ENCODE results near the gene IFNL4. TPM values are rescaled to one million over a fixed set of nuclear protein-coding genes. Genes with fewer than 3 reads are reported as not detected.
"Not testable (repeated sequence)": the region's sequence is repeated elsewhere in the genome, so short reads cannot be mapped to it uniquely, and the experiment has no call there.

IFNL4 gene
- total and polyA plus RNA-seq, 2 donors (not counting 3 experiments of a cell fraction or from before 2014, with no cell fraction given): not detected

DNA sequence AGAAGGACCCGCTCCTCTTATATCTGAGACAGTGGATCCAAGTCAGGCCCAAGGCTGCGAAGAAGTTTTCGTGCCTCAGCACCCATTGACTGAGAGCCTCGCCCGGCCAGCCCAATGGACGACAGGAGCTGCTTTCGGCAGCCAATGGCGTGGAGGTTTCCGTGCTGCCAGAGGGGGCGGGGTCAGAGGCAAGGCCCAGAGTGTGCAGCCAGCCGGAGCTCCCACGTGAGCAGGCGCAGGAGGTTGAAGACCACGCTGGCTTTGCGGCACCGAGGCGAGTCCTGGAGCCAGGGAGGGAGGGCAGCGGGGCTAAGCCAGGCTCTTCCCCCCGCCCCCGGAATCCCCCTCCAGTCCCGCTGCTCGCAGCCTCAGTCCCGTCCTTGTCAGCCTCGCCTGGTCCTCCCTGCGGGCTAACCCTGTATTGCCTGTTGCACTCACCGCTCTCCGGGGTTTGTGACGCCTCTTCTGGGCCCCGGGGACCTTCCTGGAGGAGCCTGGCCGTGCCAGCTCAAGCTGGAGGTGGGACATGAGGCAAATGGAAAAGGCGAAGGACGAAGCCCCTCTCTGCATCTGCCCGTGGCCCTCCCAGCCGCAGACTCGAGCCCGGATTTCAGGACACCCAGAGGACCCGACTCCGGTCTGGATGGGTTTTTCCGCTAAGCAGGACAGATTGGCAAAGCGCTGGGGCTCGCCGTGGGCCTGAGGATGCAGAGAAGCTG lies 1.5 kb downstream of the IFNL4 start:
- BruUV-seq (replicated peaks): no TSS peak
- H3K27me3 ChIP-seq (ENCODE audit: control insufficient read depth in 2 of 2, insufficient read depth in 2 of 2, low read length in 2 of 2): peaks cover 28 to 34% of the 10 kb centered on the region in 2 experiments
- no peaks in the 10 kb centered on the region for H3K4me1 ChIP-seq (ENCODE audit: control insufficient read depth, extremely low read depth, insufficient read depth, low read length)
- no peak overlapping the region for H3K4me3 ChIP-seq (replicated peaks in 1 of 3; ENCODE audit: insufficient read depth in 1 of 3, low read depth in 1 of 3, low read length in 3 of 3)
- ChIA-PET CTCF (no interaction called here), POLR2A (no interaction called here)
- no peaks in the 10 kb centered on the region for H3K9me1 ChIP-seq (replicated peaks; ENCODE audit: control insufficient read depth, extremely low read depth, insufficient read depth, low read length)
- peak; percentile 26 for FAIRE-seq
- no peaks in the 10 kb centered on the region for H3K9me3 ChIP-seq (replicated peaks; ENCODE audit: control insufficient read depth, insufficient read depth, low read length)
- intact Hi-C loops (cut with micrococcal nuclease): no loop called here
- no peaks in the 10 kb centered on the region for H3K79me2 ChIP-seq (ENCODE audit: control insufficient read depth, insufficient read depth, low read length)
- peak; percentile 13 for DNase-seq (ENCODE audit: low read depth, low spot score)
- H2AFZ ChIP-seq (ENCODE audit: low read depth, low read length): peak overlapping the region; percentile 62
- dilution Hi-C loops (cut with MboI; ENCODE audit: extremely low pct_ligation_motif_present, low sequenced_read_pairs): no loop called here
- H3K4me2 ChIP-seq (ENCODE audit: insufficient read depth, low read length): no peak overlapping the region
- H4K20me1 ChIP-seq (replicated peaks; ENCODE audit: control insufficient read depth, extremely low read depth, insufficient read depth, low read length): no peaks in the 10 kb centered on the region
- no peak overlapping the region for H3K27ac ChIP-seq (ENCODE audit: insufficient read depth, low read depth, low read length)
- no peaks in the 10 kb centered on the region for H3K36me3 ChIP-seq (ENCODE audit: control insufficient read depth in 2 of 2, extremely low read depth in 1 of 2, insufficient read depth in 2 of 2, low read length in 2 of 2)
- TF ChIP-seq EZH2 (IDR thresholded peaks at IDR 0.05; ENCODE audit: borderline replicate concordance, low read depth, low read length, severe bottlenecking) (no peak), GATA2 (IDR thresholded peaks at IDR 0.05; ENCODE audit: insufficient read depth, insufficient read length, low read depth, low read length) (no peak), FOS (IDR thresholded peaks at IDR 0.05; ENCODE audit: borderline replicate concordance, insufficient read depth, low read length) (no peak), POLR2AphosphoS5 (IDR thresholded peaks at IDR 0.05; ENCODE audit: insufficient read depth, low read depth, low read length) (no peak), MYC (IDR thresholded peaks at IDR 0.05; ENCODE audit: low read depth, low read length) (no peak), MAX (IDR thresholded peaks at IDR 0.05; ENCODE audit: insufficient read depth, insufficient read length) (no peak), CTCF (IDR thresholded peaks at IDR 0.05; ENCODE audit: extremely low read depth in 1 of 2, insufficient read depth in 1 of 2, low read depth in 1 of 2, low read length in 2 of 2) (no peak), JUN (IDR thresholded peaks at IDR 0.05; ENCODE audit: borderline replicate concordance, insufficient read depth, insufficient read length, low read depth) (no peak), POLR2A (IDR thresholded peaks at IDR 0.05; ENCODE audit: low read depth, low read length) (no peak)
- H3K9ac ChIP-seq (replicated peaks; ENCODE audit: extremely low read depth, insufficient read depth, low read length): no peak overlapping the region

GRCh38 chr19:39245166-39245565 lies 3.5 kb downstream of the IFNL4 start:
- dilution Hi-C loops (cut with MboI; ENCODE audit: extremely low pct_ligation_motif_present, low sequenced_read_pairs); CTCF ChIA-PET; FAIRE-seq; DNase-seq (ENCODE audit: low read depth, low spot score); H3K36me3 ChIP-seq (ENCODE audit: control insufficient read depth in 2 of 2, extremely low read depth in 1 of 2, insufficient read depth in 2 of 2, low read length in 2 of 2); H3K9me1 ChIP-seq (replicated peaks; ENCODE audit: control insufficient read depth, extremely low read depth, insufficient read depth, low read length); H3K4me3 ChIP-seq (replicated peaks in 1 of 3; ENCODE audit: insufficient read depth in 1 of 3, low read depth in 1 of 3, low read length in 3 of 3); POLR2A ChIA-PET; H4K20me1 ChIP-seq (replicated peaks; ENCODE audit: control insufficient read depth, extremely low read depth, insufficient read depth, low read length); H3K27ac ChIP-seq (ENCODE audit: insufficient read depth, low read depth, low read length); BruUV-seq (replicated peaks); H3K9me3 ChIP-seq (replicated peaks; ENCODE audit: control insufficient read depth, insufficient read depth, low read length); H3K4me2 ChIP-seq (ENCODE audit: insufficient read depth, low read length); H3K4me1 ChIP-seq (ENCODE audit: control insufficient read depth, extremely low read depth, insufficient read depth, low read length); intact Hi-C loops (cut with micrococcal nuclease); H3K9ac ChIP-seq (replicated peaks; ENCODE audit: extremely low read depth, insufficient read depth, low read length); H2AFZ ChIP-seq (ENCODE audit: low read depth, low read length); H3K79me2 ChIP-seq (ENCODE audit: control insufficient read depth, insufficient read depth, low read length): not testable (repeated sequence)
- peaks cover 22 to 30% of the 10 kb centered on the region in 2 experiments for H3K27me3 ChIP-seq (ENCODE audit: control insufficient read depth in 2 of 2, insufficient read depth in 2 of 2, low read length in 2 of 2)

Data from endothelial cell of umbilical vein (primary cell).